ENCODE measurements around the gene CNOT11.

The CNOT11 gene

DNA sequence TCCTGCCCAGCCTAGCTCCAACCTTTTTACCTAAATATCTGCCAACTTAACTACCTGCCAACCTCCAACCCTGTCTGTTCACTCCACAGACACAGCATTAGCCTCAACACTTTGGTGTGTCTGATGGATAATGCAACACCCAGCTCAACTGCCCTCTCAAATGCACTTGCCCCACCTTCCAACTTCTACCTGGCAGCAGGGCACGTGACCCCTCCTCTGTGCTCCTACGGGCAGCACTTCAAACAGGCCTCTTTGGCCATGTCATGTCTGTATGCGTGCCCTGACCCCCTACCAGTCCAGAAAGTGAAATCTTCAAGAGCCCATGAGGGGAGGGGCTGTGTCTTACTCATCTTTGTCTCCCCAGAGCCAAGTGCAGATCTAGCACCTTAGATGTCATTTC, 30.3 kb downstream of the CNOT11 start:
- DNase-seq: no peak

DNA sequence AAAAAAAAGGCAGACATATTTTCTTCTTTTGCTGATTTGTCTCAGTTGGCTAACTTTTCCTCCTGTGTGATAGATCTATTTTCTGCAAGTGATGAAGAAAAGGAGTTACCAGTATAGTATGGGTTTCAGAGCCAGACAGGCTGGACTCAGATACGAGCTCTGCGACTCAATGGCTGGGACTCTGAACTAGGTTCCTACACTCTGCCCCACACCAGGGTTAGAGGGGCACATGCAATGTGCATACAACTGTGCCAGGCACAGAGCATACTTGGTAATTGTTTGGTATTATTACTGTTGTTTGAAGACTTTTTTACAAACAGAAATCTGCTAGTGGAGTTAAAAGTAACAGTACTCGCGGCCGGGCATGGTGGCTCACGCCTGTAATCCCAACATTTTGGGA, 34.0 kb downstream of the CNOT11 start:
- DNase-seq: no peak

DNA sequence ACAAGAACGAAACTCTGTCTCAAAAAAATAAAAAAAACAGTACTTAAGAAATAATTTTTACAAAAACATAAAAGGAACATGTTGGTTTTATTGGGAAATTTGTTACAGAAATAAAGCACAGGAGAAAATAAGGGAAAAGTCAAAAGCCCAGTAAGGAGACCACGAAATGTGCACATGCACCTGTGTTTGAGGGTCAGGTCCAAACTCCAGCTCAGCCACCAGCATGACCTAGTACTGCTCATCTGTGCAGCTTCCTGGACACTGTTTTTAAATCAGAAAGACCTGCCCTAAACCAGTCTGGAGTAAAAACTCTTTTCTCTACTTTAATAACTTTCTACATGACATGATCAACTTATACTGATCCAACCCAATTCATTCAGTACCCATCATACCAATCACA, 34.6 kb downstream of the CNOT11 start:
- no peak for DNase-seq

DNA sequence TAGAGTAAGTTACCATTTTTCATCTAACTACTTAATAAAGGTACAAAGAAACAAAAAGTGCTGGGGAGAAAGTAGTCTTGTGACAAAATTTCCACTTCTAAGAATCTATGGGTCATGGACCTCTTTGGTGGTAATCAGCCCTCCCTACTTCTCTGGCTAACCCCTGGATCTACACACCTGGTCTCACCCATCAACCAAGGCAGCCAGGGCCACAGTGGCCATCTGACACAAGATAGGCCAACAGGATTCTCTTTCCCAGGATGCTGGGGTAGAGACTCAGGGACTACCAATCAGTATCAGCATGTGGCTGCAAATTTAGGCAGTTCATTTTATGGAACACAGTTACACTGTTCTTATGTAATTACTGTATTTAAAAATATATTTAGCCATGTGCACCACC, 38.0 kb downstream of the CNOT11 start:
- DNase-seq: no peak

DNA sequence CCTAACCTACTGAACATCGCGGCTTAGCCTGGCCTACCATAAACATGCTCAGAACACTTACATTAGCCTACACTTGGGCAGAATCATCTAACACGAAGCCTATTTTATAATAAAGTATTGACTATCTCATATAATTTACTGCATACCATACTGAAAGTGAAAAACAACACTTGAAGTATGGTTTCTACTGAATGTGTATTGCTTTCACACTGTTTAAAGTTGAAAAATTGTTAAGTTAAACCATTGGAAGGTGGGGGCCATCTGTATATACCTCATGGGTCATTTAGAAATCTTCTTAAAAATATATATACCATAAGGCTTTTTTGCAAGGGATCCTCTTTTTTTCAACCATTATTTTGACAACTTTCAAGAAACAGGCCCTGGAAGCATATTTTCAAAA, 39.3 kb downstream of the CNOT11 start:
- no peak for DNase-seq

DNA sequence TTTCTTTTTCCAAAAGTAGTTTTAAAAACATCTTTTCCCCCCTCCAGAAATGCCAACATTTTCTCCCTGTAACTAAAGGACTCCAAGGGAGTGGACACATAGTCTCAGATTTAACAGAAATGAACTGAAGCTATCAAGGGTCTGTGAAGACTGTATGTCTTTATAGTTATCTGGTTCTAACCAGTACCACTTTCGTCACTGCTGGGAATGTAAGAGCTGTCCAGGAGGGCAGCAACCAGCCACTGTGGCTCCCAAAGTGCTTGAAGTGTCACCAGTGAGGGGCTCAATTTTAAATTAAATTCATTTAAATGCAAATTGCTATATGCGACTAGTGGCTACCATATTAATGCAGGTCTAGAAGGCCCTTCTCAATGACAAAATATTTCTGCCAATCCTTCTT, 40.9 kb downstream of the CNOT11 start:
- no peak for DNase-seq

DNA sequence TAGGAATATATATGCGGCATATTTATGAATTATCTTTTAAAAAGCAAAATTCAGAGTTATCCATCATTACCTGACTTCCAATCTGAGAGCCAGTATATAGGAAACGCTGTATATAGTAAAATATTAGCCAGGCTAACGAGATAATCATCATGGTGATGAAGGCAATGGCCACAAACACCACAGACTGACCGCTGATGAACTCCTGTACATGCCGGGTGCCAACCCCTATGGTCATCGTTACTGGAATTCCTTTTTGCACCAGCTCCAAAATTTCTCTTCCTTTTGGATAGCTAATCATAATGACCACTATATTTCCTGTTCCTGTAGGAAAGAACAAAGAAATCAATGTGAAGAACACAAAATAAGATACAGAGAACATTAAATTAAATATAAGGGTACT, 42.2 kb downstream of the CNOT11 start:
- no peak for DNase-seq

DNA sequence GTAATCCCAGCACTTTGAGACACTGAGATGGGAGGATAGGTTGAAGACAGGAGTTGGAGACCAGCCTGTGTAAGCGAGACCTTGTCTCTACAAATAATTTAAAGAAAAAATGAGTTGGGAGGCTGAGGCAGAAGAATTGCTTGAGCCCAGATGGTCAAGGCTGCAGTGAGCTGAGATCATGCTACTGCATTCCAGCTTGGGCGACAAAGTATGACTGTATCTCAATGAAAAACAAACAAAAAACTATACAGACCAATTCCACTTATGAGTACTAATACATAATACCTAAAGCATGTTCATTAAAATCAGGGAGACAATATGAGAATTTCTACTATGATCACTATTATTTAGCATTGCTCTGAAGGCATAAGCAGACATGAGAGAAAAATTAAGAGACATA, 43.2 kb downstream of the CNOT11 start:
- no peak for DNase-seq

DNA sequence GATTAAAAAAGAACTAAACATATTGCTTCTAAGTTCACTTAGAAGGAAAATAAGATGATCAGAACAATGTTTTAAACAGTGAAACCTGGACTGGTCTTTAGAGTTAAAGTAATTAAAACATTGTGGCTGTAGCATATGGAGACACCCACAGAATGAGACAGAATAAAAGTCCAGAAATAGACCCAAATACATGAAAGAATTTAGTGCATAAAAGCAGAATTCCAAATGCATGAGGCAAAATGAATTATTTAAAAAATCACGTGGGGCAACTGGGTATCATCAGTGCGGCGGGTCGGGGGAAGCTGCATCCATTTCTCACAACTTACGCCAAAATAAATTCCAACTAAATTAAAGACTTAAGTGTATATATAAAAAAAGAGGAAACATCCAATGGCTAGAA, 43.7 kb downstream of the CNOT11 start:
- DNase-seq: no peak

DNA sequence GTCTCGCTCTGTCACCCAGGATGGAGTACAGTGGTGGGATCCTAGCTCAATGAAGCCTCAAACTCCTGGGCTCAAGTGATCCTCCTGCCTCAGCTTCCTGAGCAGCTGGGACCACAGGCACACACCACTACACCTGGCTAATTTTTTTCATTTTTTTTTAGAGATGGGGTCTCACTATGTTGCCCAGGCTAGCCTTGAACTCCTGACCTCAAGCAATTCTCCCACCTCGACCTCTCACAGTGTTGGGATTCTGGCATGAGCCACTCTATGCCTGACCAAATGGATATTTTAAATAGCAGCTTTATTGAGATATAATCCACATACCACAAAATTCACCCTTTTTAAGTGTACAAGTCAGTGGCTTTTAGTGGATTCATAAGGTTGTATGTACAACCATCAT, 44.7 kb downstream of the CNOT11 start:
- no peak for DNase-seq

DNA sequence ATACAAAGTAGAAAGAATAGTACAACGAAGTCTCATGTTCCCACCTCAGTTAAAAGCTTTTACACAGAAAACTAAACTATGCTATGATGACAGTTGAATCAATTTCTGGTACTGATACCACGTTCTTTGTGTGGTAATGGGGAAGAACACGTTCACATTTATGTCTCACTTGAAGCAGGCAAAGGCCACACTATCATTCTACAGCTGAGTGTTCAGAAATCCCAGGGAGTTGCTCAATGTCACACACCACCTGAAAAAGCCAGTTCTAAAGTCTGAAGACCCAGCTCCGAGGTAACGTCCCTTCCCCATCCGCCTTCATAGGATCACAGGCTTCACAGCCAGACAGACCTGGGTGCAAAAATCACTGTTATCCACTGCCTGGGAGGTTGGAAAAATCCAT, 46.9 kb downstream of the CNOT11 start:
- DNase-seq: no peak

DNA sequence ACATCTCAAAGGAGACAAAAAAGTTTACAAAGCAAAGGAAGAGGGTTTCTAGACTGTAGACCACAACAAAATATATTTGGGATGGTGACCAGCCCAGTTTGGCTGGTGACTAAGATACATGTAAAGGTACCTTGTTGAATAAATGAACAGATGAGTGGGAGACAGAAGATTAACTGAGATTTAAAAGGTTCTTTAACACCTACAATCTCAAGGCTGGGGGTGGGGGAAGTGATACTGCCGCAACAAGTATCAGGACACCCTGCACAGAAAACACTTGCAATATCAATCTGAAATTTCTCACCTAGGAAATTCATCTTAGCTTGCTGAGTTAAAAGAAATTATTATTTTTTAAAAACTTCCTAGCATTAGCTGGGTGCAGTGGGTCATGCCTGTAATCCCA, 47.5 kb downstream of the CNOT11 start:
- DNase-seq: no peak

DNA sequence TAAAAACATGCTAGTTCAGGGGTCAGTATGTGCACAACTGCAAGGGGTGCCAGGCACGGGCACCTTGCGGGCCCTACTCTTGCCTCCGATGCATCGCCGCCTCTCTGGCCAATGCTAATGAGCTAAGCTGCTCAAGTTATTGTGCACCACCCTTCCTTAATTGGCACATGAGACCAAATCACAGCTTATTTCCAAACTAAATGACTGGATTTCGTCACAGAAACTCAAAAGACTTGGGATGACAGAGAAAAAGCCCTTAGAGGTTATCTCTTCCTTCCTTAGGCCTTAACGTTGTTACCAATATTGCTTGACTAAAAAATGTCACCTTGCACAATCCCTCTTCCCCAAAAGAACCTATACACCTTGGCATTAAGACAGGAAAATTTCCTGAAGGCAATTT, 48.1 kb downstream of the CNOT11 start:
- no peak for DNase-seq

DNA sequence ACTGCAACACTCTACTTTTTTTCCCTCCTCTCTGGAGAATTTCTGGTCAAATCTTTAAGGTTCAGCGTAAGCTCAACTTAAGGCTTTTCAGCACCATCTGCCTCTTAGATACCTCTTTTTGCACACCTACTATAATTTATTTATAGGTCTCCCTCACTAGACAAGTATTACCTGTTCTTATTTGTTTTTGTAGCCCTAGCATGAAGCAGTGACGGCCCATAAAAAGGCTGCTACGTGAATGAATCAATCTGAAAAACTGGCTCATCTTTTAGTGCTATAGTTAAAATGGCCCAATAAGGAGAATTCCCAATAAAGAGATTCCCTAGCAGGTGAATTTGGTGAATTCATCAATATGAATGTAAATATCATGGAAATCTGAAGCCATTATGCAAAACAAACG, 49.3 kb downstream of the CNOT11 start:
- no peak for DNase-seq

DNA sequence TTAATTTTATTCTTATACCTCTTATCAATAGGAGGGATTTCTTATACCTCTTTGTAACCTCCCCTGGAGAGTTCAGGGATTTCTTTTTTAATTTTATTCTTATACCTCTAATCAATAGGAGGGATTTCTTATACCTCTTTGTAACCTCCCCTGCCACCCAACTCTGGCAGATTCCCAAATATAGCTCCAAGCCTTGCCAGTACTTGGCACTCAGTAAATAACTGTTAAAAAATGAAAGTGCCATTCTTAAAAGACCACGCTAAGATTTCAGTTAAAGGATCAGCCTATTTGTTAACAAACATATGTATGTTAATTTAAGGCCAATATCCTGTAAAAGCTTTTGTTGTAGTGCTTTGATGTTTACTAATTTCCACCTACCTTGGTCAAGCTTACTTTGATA, 51.0 kb downstream of the CNOT11 start:
- no peak for DNase-seq

DNA sequence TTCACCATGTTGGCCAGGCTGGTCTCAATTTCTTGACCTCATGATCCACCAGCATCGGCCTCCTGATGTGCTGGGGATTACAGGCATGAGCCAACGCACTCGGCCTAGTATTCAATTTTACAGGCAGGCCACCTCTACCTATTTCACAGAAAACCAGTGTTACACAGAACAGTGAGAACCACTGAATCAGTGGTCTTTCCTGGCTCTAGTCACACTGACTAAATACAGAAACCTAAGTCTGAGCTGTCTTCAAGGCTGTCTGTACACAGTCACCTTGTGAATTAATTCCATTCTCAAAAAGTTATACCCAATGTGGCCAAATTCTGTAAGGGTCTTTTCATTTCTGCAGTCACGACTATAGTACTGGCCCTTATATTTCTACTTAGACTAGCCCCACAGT, 52.3 kb downstream of the CNOT11 start:
- DNase-seq: no peak

DNA sequence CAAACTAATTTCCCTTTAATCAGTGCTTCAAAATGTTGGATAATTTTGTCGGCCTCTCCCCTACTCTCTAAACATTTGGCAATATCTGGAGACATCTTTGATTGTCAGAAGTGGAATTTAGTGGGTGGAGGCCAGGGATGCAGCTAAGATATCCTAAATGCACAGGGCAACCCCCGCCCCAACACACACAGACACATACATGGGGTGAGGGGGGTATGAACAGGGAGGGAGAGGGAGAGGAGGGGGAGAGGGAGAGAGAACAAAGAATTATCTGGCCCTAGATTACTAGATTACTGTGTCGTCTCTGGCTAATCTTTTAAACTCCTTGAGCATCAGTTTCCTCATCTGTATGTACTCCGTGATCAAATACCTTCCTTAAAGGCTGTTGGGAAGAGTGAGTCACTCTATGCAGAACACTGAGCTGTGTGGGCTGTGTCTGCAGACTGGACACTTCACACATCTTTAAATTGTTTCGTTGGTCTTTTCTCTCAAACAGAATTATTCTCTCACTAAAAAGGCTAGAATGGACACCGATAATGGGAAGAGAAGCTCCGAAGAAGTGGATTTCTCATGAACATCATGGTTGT, 52.9 kb downstream of the CNOT11 start:
- DNase-seq: no peak

DNA sequence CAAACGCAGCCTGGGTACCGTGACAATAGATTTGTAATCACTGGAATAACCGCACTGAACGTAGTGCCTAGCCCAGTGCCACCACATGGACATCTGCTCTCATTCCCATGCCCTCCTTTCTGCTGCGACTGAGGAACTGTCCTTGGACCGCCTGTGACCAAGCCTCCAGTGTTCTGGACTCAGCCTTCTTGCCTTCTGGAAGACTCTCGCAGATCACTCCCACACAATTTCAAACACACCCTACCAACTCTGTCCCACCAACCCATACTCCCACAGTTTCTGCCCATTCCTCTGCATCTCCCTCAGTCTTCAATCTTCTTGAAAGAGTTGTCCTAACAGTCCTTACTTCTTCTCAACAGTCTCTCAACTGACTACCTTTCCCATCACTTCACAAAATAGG, 53.7 kb downstream of the CNOT11 start:
- DNase-seq: no peak

DNA sequence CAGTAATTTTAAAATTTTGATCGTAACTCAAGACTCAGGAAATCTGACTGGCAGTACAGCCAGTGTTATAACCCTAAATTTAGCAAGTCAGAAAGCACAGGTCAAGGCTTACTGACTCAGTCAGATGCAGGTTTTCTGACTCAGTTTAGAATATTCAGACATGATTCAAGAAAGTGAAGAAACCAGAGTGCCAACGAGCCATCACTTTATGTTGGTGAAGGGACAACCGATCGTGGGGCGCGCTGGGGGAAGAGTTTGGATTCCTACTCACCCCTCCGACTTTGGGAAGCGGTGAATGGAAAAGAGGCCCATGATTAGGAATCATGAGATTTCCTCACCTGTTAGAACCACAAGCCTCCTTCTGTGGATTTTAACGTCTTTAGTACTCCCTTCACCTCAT, 54.8 kb downstream of the CNOT11 start:
- DNase-seq: no peak

DNA sequence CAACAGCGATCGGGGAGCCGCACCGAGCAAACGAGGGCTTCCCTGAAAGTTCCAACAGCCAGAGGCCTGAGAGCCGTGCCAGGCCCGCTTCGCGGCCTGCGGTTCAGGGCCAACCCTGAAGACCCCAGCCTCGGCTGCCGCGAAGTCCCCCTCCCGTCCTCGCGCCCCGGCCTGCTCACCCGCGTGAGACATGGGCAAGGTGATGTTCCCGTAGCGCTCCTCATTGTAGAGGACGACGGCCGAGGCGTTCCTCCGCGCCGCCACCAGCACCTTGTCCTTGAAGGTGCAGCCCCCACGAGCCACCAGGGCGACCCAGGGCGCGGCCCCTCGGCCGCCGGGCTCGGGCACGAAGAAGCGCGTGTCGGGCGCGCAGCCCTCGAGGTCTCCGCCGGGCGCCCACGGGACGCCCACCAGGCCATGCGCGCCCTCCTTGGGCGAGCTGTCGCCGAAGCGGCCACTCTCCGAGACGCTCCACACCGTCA, 55.3 kb downstream of the CNOT11 start:
- DNase-seq: no peak

DNA sequence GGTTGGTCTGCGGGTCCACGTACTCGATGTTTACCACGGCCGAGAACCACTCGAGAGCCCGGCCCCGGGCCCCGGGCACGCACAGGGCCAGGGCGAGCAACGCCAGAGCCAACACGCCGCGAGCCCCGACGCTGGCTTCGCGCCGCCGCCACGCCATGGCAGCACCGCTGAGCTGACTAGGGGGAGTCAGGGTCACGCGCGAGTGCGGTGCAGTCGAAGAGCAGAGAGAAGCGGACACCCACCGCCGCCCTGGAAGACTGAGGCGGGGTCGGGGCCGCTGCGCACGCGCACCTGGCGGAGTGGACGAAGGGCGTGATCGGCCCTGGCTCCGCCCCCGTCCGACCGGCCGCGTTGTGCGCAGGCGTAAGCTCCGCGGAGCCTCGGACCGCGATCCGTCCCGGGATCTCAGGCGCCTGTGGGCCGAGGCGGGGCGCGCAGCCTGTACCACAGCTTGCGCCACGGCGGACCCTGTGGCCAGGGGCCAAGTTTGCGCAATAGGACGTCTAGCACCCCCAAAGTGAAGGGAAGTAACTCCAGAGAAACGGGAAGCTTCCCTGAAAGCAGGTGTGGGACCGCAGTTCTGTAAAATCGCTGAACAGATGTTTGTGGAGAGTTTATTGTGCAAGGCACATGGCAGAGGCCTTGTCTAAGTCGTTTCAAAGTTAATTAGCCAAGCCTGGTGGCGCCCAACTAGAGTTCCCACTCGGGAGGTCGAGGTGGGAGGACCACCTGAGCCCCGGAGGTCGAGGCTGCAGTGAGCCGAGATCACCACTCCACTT, 55.9 kb downstream of the CNOT11 start, which contains the start of gene RNF149:
TSS of gene RNF149 (minus strand) at position 270 of the 779 bp plus-strand sequence. CDS start at position 157, 113 bp downstream.
- peak; percentile 68 for DNase-seq

DNA sequence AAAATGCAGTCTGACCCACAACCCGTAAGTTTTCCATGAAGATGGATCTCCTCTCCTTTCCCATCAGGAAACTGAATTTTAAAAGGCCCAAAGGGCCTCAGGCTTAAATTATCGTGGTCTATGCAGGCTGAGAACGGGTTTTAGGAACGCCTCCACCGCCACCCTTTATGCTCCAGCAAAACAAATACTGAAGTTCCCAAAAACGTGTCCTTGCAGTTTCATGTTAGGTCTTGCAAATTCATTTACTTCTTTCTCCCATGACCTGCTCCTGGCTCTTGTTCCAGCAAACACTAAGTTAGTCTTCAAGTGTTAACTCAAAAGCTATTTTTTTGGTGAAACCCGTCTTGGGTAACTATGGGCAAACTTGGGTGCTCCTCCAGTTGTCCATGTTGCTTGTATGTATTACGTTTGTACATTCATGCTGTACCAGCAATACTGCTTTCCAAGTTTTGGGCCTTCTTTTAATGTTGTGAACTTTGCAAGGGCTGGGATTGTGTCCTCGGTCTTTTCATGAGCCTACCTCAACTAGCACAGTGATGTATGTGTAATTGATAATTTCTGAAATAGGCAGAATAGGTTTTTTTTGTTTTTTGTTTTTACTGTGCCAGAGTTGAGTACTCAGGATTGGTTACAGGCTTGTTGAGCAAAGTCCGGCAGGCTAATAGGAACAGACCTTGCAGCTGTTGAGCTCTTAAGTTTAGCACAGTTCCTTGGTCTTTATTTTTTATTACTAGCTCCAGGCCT, 57.6 kb downstream of the CNOT11 start:
- no peak for DNase-seq

DNA sequence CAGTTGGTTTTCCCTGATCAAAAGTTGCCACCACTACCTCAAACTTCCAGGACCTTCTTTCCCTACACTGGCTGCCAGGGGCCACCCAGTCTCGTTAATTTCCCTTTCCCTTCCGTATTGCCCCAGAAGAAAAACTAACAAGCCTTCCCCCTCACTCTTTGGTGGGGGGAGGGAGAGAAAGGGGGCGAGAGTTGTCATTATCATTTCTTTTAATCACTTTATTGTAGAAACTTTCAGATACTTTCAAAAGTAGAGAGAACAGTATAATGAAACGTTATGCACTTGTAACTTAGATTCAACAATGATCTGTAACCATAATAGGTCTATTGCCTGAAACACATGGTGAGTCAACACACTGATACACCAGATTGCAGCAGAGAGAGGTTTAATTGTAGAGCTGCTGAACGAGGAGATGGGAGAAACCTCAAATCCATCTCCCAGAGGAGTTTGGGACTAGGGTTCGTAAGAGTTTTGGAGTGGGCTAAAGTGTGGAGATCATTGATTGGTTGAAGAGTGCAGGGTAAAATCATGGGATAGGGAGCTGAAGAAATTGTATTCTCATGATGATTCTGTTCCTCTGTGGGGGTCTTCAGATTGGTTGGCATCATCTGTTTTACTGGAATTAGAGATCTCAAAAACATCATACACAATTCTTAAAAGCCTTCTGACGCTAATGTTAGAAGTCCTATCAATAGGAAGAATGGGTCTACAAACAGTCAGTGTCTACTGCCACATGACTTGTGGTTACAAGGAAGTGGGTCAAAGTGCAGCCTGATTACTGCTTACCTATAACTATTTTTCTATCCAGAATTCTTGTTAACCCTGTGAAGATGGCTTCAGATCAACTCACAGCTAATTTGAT, 58.4 kb downstream of the CNOT11 start:
- no peak for DNase-seq
